ENCODE results near the gene NR1I3. TPM values are rescaled to one million over a fixed set of nuclear protein-coding genes. Genes with fewer than 3 reads are reported as not detected.

Gene NR1I3
- total RNA-seq, 4 donors from 2014 or later = 1.2 TPM; not detected in 3

DNA sequence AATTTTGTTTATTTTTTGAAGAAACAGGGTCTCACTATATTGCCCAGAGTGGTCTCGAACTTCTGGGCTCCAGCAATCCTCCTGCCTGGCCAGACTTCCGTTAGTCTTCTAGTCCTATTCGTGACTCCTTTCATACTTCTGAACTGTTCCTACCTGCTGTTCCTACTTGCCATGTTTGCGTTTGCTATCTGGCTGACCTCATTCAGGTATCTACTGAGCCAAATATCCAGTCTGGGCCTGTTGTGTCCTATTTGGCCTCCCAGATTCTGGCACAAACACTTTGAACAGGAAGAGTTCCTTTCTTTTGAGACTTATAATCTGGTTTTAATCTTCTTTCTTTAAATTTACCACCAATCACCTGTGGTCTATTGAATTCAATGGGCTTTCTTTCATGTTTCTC is 6.9 kb upstream of the NR1I3 start:
- TF ChIP-seq POLR2AphosphoS5 (IDR thresholded peaks at IDR 0.05) (no peak), EP300 (IDR thresholded peaks at IDR 0.05) (no peak), POLR2A (IDR thresholded peaks at IDR 0.05) (no peak)
- TF ChIP-seq, protein P1, sequence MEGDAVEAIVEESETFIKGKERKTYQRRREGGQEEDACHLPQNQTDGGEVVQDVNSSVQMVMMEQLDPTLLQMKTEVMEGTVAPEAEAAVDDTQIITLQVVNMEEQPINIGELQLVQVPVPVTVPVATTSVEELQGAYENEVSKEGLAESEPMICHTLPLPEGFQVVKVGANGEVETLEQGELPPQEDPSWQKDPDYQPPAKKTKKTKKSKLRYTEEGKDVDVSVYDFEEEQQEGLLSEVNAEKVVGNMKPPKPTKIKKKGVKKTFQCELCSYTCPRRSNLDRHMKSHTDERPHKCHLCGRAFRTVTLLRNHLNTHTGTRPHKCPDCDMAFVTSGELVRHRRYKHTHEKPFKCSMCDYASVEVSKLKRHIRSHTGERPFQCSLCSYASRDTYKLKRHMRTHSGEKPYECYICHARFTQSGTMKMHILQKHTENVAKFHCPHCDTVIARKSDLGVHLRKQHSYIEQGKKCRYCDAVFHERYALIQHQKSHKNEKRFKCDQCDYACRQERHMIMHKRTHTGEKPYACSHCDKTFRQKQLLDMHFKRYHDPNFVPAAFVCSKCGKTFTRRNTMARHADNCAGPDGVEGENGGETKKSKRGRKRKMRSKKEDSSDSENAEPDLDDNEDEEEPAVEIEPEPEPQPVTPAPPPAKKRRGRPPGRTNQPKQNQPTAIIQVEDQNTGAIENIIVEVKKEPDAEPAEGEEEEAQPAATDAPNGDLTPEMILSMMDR (IDR thresholded peaks at IDR 0.05) = no peak
- Histone ChIP-seq H3K4me3 (no peak overlapping the region), H3K36me3 (no peaks in the 10 kb centered on the region), H3K27ac (no peak overlapping the region), H3K27me3 (no peaks in the 10 kb centered on the region), H3K4me1 (peaks cover 3% of the 10 kb centered on the region), H3K9me3 (no peaks in the 10 kb centered on the region)
- WGBS = 56% methylated on average over 4 of the region's 4 CpGs
- DNase-seq (ENCODE audit: low spot score in 2 of 2) = no peak

DNA sequence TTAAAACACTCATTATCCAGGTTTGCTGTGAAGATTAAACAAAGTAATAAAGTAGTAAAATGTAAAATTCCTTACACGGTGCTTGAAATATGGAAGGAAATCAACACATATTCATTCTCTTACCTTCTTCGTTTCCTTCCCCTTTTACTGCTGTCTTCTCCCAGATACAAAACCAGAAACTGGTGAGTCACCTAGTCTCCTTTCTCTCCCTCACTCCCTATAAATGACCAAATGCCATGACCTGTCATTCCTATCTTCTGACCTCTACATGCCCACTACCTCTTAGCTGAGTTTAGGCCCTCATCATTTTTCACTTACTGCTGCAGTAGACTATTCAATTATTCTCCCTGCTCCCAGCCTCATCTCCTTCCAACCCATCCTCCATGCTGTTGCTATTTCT is 4.3 kb upstream of the NR1I3 start:
- no peaks in the 10 kb centered on the region for H3K36me3 ChIP-seq
- WGBS = 85% methylated on average over 2 of the region's 2 CpGs
- peaks cover 3% of the 10 kb centered on the region for H3K4me1 ChIP-seq
- H3K27ac ChIP-seq = no peak overlapping the region
- no peak overlapping the region for H3K4me3 ChIP-seq
- no peak for DNase-seq (ENCODE audit: low spot score in 2 of 2)
- H3K9me3 ChIP-seq = no peaks in the 10 kb centered on the region
- H3K27me3 ChIP-seq = no peaks in the 10 kb centered on the region
- TF ChIP-seq, protein P1 (IDR thresholded peaks at IDR 0.05) = no peak
- no peak for TF ChIP-seq EP300 (IDR thresholded peaks at IDR 0.05)
- no peak for TF ChIP-seq POLR2AphosphoS5 (IDR thresholded peaks at IDR 0.05)
- no peak for TF ChIP-seq POLR2A (IDR thresholded peaks at IDR 0.05)

DNA sequence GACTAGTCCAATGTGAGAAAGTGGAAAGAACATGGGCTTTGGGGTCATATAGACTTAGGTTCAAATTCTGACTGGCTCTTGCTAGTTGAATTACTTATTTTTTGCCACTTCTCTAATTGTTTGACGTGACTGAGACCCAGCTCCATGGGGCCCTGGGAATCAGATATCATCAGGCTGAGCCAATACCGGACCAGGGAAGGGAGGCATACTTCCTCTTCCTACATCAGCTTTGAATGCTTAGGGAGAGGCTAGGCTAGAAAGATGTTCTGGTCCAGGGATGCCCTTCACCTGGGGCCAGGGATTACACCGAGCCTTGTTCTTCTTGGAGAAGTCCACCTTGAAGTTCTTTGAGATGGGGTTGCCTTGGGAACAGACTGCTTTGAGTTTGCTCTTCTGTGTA is 3.7 kb upstream of the NR1I3 start:
- Histone ChIP-seq H3K27me3 (no peaks in the 10 kb centered on the region), H3K36me3 (no peaks in the 10 kb centered on the region), H3K9me3 (no peaks in the 10 kb centered on the region), H3K27ac (no peak overlapping the region), H3K4me3 (no peak overlapping the region), H3K4me1 (peaks cover 3% of the 10 kb centered on the region)
- WGBS = 75% methylated on average over 3 of the region's 3 CpGs
- DNase-seq (ENCODE audit: low spot score in 2 of 2) = no peak
- TF ChIP-seq POLR2A (IDR thresholded peaks at IDR 0.05) = no peak
- no peak for TF ChIP-seq EP300 (IDR thresholded peaks at IDR 0.05)
- TF ChIP-seq, protein P1 (IDR thresholded peaks at IDR 0.05) = no peak
- TF ChIP-seq POLR2AphosphoS5 (IDR thresholded peaks at IDR 0.05) = no peak

DNA sequence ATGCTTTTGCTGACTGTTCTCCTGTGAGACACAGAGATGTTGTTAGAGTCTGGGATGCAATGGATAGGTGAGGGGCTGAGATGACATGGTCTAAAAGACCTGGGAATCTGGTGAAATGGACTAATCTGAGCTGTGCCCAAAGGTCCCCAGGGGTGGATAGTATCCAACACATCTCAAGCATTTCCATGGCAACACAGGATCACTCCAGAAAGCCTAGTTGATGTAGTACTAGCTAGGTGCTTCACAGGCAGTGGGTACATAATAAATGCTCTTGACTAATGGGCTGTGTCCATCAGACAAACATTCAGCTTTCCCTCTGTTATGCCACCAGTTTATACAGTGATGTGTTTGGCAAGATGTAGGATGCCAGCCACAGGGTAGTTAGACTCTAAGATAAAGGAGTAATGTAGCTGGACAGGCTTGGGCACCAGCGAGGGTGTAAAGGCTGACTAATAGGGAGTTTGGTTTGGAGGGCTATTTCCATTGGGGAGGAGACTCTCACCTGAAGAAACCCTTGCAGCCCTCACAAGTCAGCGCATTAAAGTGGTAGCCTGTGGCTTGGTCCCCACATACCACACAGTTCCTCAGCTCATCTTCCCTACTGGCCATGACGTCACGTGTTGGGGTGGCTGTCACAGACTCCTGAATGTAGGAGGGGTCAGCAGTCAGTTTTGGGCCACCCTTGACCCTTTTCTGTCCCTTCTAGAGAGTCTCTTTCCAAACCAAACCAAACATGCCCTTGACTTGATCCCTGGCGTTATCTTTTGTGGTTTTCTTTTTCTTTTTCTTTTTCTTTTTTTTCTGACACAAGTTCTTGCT is 1.8 kb downstream of the NR1I3 start:
- Histone ChIP-seq H3K27ac (no peak overlapping the region), H3K9me3 (no peaks in the 10 kb centered on the region), H3K27me3 (no peaks in the 10 kb centered on the region), H3K4me1 (no peaks in the 10 kb centered on the region), H3K36me3 (peaks cover 4% of the 10 kb centered on the region), H3K4me3 (no peak overlapping the region)
- no peak for DNase-seq (ENCODE audit: low spot score in 2 of 2)
- WGBS = 84% methylated on average over 5 of the region's 5 CpGs
- no peak for TF ChIP-seq EP300 (IDR thresholded peaks at IDR 0.05)
- no peak for TF ChIP-seq POLR2AphosphoS5 (IDR thresholded peaks at IDR 0.05)
- no peak for TF ChIP-seq POLR2A (IDR thresholded peaks at IDR 0.05)
- TF ChIP-seq, protein P1 (IDR thresholded peaks at IDR 0.05) = no peak

DNA sequence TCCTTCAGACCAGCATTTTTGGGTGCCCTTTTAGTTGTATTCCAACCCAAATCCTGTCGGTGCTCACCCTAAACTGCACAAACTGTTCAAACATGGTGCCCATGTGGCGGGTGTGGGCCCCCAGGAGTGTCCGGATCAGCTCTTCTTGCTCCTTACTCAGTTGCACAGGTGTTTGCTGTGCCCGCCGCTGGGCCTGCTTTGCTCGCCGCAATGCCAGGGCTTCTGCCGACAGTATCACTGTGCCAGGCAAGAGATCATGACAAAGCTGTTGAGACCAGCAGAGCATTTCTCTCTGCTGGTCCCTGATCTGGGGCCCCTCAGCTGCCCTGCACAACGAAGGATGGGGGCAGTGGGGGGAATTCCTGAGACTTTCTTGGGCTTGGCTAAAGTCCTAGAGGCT is 4.9 kb downstream of the NR1I3 start:
- no peaks in the 10 kb centered on the region for H3K9me3 ChIP-seq
- H3K27ac ChIP-seq = no peak overlapping the region
- H3K36me3 ChIP-seq = peaks cover 34% of the 10 kb centered on the region
- no peak for DNase-seq (ENCODE audit: low spot score in 2 of 2)
- peaks cover 2% of the 10 kb centered on the region for H3K4me1 ChIP-seq
- WGBS = 77% methylated on average over 6 of the region's 9 CpGs
- no peaks in the 10 kb centered on the region for H3K27me3 ChIP-seq
- no peak overlapping the region for H3K4me3 ChIP-seq
- TF ChIP-seq POLR2A (IDR thresholded peaks at IDR 0.05) (no peak), POLR2AphosphoS5 (IDR thresholded peaks at IDR 0.05) (no peak), EP300 (IDR thresholded peaks at IDR 0.05) (no peak)
- TF ChIP-seq, protein P1 (IDR thresholded peaks at IDR 0.05) = no peak

Measured in suprapubic skin (tissue), 4 donors.